NCI-H69 (cell line): ENCODE results near the gene ARSJ.

Experiments used
- DNase-seq: peaks from one replicate; lab custom pipeline; 2025; lab: John Stamatoyannopoulos, UW

The ARSJ gene

GRCh38 chr4:113899271-113900070 lies 80.0 kb downstream of the ARSJ start:
- no peak for DNase-seq

GRCh38 chr4:113893546-113893945 lies 85.9 kb downstream of the ARSJ start:
- DNase-seq = peak; percentile 4

GRCh38 chr4:113888006-113888405 lies 91.4 kb downstream of the ARSJ start:
- DNase-seq = no peak

DNA sequence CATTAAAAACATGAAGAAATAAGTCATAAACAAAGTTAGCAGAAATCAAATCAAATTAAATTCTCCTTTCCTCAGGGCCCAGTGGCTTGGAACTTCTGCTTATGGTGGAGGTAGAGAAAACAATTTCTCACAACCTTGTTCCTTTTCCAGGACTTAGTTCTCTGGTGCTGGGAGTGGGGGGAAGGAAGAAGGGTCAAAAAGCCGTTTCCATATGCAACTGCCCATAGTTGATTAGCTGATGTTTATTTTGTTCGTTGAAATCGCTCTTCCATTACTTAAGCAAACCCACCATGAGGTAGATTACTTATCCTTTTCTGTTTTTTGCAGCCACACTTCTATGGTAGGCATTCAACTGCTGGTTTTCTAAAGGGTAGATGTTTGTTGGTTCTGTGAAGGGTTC lies 94.2 kb downstream of the ARSJ start:
- no peak for DNase-seq

DNA sequence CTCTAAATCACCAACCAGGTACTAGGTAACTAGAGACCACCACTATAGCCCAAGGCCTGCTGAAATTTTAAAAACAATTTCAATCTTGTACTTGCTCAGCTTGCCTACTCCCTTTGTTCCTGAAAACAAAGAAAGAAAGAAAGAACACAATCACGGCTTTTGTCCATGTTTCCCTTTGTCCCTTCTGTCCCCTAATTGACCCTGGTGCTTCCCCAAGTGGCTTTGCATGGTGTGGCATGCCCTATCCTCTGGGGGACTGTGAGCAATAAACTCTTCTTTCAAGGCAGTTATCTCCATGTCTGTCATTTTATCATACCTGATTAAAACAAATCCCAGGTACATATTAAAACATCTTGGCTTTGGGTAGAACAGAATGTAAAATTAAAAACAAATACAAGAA lies 94.8 kb downstream of the ARSJ start:
- peak; percentile 8 for DNase-seq

DNA sequence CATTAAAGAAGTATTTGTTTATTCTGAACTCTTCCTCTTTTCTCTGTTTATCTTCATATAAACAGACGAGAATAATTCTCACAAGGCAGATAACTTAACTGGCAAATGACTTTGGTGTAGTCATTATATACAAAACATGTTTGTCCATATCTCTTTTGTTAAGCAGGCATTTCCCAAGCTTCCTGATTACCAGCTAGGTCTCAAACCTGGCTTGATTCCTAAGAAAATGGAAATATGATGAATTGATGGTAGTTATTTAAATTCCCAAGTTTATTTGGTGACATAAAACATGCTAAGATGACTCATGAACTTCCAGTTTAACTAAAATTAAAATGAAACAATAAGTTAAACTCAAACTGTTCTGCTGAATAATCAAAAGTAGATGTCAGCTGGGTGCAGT lies 96.8 kb downstream of the ARSJ start:
- DNase-seq = no peak

DNA sequence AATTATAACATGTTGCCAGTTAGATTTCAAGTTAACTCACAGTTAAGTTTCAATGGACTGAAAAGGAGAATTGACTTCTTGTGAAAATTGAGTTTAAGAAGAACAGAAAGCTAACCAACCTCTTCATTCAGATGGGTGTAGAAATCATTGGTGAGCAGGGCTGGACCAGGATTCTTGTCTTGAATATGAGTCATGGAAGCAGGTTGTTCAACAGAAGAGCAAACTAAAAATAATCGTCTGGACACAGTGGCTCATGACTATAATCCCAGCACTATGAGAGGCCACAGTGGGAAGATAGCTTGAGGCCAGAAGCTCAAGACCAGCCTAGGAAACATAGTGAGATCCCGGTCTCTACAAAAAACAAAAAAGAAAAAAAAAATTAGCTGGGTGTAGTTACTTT lies 98.2 kb downstream of the ARSJ start:
- no peak for DNase-seq

- DNase-seq = no peak
These were observed 99.0 kb downstream of the ARSJ start for GRCh38 chr4:113880240-113881028.

DNA sequence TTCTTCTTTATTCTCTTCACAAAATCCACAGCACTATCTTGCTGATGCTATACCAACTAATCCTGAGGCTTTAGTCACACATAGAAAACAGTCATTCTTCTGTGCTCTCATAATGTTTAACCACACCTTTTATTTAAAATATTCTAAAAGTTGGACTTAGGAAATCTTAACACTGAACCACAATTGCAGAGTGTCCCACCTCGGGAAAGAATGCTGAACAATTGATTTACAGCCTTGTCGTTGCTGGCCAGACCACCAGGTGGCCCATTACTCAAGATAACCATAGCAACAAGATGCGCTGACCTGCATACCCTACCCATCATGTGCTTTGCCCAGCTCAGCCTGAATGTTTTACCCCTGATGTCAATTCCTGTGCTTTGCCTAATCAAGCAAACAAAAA lies 100.8 kb downstream of the ARSJ start:
- peak; percentile 75 for DNase-seq

DNA sequence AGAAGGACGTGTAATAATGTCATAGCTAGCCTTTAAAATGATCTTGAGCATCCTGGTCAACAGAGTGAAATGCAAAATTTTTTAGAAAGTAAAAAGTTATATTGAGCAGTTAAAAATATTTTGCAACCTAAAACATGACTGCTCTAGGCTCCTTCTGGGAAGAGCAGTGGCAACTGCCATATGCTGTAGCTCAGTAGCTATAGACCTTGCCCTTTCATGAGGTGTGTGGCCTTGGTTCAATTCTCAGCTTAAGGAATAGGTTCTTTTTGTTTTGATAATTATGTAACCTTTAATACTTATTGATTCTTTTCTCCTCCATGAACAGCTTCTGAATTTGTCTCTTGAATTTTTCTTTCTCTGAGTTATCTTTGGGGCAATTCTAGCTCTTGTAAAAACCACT lies 105.0 kb downstream of the ARSJ start:
- DNase-seq = no peak

- no peak for DNase-seq
These were observed 105.9 kb downstream of the ARSJ start for GRCh38 chr4:113873508-113873907.

DNA sequence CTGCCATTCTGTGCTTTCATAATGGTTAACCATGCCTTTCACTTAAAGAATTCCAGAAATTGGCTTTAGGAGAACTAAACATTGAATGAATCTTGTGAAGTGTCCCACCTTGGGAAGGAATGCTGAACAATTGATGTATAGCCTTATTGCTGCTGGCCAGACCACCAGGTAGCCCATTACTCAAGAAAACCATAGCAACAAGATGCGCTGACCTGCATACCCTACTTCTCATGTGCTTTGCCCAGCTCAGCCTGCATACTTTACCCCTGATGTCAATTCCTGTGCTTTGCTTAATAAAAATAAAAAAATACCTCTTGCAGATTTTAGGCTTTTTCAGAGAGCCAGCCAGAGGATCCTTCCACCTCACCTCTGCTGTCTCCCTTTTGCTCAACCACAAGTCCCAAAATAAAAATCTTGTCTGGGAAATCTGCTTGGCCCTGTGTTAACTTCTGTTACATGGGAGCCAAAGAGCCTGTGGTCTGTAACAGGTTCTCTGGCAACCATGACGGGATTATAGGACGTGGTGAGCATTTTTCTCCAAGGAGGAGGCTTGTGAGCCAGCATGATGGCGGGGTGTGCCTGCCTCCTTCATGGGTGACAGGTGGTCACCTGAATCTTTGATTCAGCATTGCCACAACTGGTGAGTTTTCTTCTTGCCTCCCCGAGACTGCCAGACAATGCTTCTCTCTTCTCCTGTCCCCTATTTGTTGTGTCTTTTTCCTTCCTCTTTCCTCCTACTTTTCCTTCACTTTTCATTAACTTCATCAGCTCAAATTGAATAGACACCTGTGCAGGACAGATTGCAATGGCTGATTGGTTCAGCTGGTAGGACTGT lies 106.8 kb downstream of the ARSJ start:
- DNase-seq = no peak

- DNase-seq = no peak
These were observed 108.4 kb downstream of the ARSJ start for GRCh38 chr4:113871080-113871479.

DNA sequence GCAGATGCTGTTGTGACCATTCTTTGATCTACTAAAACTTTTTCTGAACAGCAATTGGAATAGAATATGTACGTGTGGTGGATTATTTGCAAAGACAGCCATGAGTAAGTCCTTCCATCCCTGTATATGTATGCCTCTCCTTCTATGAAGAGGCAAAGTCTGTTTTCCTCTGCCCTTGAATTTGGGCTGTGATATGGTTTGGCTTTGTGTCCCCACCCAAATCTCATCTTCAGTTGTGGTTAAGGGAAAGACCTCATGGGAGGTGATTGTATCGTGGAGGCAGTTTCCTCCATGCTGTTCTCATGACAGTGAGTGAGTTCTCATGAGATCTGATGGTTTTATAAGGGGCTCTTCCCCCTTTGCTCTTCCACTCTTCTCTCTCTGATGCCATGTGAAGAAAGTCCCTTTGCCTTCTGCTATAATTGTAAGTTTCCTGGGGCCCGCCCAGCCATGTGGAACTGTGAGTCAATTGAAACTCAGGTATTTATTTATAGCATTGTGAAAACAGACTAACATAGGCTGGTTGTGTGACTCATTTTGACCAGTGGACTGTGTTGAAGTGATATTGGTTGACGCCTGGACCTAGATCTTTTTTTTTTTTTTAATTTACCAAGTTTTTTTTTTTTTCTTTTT lies 109.6 kb downstream of the ARSJ start:
- no peak for DNase-seq

- DNase-seq = no peak
These were observed 112.8 kb downstream of the ARSJ start for GRCh38 chr4:113866611-113867010.

DNA sequence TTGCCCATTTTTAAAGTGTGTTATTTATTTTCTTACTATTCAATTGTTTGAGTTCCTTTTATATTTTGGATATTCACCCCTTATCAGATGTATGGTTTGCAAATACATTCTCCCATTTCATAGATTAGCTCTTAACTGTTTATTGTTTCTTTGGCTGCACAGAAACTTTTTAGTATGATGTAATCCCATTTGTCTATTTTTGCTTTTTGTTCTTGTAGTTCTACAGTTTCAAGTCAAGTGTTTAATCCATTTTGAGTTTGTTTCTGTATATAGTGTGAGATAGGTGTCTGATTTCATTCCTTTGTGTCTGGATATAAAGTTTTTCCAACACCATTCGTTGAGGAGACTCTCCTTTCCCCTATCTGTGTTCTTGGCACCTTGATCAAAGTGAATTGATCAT lies 120.5 kb downstream of the ARSJ start:
- DNase-seq = no peak

- no peak for DNase-seq
These were observed 127.6 kb downstream of the ARSJ start for GRCh38 chr4:113851816-113852215.
